GM03348 (cell line): Measurements from ENCODE around the gene TLCD3B.

ENCODE experiments used
- DNase-seq: peaks from one replicate; pipeline ENCODE4 v3.0.0; 2012; ENCODE audit warnings: low spot score

TLCD3B gene

DNA sequence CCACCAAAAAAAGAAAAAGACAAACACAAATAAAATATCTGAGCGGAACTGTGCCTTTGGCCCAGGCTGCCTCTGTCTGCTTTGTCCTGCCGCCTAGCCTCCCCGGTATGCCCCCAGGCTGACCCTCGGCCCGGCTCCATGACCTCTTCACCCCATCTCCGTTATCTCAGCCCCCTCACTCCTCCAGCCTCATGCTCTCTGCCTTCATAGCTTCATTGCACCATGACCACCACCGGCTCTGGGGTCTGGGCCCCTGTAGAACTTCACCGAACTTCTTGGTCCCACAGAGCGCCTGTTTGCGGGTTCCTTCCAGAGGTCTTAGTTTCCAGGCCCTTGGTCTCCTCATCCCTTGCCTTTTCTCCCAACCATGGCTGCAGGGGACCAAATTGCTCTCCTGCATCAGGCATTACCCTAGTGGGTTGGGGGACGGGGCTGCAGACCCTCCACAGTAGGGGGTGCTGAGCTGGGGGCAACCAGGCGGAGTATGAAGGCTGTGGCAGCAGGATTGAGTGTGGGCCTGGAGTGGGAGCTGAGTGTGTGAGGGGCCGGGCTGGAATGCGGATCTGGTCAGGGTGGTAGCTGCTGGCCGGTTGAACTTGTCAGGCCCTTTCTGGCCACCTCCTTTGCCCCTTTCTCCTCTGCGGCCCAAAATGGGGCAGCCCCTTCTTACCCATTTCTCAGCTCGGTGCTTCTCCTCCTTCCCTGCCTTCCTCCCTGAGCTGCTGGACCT is 42.6 kb downstream of the TLCD3B start:
- no peak for DNase-seq

DNA sequence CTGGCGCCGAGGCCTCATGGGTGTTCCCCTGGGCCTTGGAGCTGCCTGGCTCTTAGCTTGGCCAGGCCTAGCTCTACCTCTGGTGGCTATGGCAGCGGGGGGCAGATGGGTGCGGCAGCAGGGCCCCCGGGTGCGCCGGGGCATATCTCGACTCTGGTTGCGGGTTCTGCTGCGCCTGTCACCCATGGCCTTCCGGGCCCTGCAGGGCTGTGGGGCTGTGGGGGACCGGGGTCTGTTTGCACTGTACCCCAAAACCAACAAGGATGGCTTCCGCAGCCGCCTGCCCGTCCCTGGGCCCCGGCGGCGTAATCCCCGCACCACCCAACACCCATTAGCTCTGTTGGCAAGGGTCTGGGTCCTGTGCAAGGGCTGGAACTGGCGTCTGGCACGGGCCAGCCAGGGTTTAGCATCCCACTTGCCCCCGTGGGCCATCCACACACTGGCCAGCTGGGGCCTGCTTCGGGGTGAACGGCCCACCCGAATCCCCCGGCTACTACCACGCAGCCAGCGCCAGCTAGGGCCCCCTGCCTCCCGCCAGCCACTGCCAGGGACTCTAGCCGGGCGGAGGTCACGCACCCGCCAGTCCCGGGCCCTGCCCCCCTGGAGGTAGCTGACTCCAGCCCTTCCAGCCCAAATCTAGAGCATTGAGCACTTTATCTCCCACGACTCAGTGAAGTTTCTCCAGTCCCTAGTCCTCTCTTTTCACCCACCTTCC is 43.5 kb downstream of the TLCD3B start:
- no peak for DNase-seq

- no peak for DNase-seq
Observed at GRCh38 chr16:29986931-29987330, 44.1 kb downstream of the TLCD3B start.

DNA sequence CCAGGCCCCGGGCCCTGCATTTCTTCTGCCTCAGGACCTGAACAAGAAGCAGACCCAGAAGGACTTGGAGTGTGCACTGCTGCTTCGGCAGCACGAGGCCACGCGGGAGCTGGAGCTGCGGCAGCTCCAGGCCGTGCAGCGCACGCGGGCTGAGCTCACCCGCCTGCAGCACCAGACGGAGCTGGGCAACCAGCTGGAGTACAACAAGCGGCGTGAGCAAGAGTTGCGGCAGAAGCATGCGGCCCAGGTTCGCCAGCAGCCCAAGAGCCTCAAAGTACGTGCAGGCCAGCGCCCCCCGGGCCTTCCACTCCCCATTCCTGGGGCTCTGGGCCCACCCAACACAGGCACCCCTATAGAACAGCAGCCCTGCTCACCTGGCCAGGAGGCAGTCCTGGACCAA is 44.8 kb downstream of the TLCD3B start:
- DNase-seq, result no peak

- DNase-seq, result no peak
Observed at GRCh38 chr16:29985271-29985811, 45.7 kb downstream of the TLCD3B start.

DNA sequence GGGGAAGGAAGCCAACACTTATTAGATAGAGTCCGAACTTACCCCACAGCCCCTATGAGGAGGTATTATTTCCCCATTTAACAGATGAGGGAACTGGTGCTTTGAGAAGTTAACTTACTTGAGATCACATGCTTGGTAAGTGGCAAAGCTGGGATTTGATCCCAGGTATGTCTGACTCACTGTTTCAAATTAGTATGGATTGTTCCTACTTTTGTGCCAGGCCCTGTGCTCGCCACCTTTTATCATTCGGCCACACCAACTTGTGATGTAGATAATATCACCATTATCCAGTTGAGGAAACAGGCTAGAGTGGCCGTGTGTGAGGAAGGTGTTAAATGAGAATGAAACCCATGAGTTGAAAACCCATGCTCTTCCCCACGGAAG is 46.3 kb downstream of the TLCD3B start:
- DNase-seq, result no peak

GRCh38 chr16:29984137-29984763 is 46.8 kb downstream of the TLCD3B start:
- no peak for DNase-seq

DNA sequence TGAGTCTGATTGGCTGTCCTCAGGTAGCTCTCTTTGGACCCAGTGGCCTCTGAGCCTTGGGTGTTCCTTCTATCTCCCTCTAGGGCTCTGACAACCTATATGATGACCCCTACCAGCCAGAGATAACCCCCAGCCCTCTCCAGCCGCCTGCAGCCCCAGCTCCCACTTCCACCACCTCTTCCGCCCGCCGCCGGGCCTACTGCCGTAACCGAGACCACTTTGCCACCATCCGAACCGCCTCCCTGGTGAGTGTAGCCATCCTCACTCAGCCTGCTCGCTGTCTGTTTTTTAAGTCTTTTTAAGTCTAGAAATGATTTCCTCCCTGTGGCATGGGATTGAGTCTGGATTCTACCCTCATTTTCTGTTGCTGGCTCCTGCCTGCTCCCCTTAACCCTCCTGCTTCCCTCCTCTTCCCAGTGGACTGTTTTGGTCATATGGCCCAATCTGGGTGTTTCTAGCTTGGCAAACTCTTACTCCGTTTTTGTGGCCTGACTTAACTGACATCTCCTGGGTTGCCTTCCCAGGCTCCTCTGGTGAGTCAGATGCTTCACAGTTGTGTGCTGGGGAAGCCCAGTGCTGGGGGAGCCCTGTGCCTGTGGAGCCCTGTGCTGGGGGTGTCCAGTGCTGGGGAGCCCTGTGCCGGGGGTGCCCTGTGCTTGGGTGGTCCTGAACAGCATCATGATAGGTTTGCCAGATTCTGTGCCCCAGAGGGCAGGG is 47.5 kb downstream of the TLCD3B start:
- peak; percentile 44 for DNase-seq

- no peak for DNase-seq
Observed at GRCh38 chr16:29982560-29983419, 48.3 kb downstream of the TLCD3B start.

DNA sequence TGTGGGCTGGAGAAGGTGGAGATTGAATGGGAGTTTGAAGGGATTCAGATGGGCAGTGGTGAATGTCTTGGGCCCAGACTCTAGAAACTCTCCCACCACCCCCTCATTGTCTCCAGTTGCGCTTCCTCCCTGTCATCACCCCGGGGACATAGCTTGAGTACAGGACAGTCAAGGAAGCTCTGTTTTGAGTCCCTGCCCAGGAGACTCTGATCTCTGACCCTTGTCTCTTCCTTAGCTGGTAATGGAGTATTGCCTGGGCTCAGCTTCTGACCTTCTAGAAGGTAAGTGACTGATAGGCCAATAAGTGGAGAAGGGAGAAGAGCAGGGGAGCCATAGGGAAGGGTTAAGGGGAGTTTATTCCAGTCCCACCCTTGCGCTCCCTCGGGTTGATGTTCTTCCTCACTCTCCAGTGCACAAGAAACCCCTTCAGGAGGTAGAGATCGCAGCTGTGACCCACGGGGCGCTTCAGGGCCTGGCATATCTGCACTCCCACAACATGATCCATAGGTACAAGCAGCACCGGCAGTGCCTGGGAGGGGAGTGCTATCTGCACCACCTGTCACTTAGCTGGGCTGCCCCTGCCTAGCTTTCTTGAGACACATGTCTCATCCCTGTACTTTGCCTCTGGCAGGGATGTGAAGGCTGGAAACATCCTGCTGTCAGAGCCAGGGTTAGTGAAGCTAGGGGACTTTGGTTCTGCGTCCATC is 52.4 kb downstream of the TLCD3B start:
- DNase-seq, result no peak

GRCh38 chr16:29978081-29978480 is 53.0 kb downstream of the TLCD3B start:
- DNase-seq, result no peak

DNA sequence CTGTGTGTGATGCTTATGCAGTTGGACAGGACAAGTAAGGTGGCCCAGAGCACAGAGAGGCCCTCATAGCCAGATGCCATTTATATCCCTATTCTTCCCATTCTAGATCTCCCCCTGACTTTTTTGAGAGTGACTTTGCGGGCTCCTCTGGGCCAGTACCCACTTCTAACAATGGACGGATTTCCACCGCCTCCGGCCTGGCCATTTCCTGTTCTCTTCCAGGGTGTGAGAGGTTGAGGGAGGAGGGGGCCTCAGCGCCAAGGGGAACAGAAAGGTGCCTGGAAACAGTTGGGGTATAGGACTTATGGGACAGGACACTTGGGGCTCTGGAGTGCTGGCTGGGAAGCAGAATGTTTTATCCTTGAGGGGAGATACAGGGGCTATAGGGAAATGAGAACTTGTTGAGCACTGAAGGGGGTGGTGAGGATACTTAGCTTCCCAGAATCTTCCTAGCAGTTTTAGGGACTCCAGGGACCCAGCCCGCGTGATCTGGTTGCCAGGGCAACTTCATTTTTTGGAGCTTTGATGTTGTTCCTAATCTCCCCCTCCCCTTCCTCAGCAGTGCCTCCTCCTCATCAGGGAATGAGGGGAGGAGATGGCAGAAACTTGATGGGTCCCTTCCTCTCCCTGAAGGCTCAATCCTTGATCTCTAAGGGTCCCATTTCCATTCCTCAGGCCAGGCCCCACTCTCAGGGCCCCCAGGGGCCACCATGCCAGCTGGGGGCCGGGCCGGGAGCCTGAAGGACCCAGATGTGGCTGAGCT is 53.8 kb downstream of the TLCD3B start:
- DNase-seq, result no peak

DNA sequence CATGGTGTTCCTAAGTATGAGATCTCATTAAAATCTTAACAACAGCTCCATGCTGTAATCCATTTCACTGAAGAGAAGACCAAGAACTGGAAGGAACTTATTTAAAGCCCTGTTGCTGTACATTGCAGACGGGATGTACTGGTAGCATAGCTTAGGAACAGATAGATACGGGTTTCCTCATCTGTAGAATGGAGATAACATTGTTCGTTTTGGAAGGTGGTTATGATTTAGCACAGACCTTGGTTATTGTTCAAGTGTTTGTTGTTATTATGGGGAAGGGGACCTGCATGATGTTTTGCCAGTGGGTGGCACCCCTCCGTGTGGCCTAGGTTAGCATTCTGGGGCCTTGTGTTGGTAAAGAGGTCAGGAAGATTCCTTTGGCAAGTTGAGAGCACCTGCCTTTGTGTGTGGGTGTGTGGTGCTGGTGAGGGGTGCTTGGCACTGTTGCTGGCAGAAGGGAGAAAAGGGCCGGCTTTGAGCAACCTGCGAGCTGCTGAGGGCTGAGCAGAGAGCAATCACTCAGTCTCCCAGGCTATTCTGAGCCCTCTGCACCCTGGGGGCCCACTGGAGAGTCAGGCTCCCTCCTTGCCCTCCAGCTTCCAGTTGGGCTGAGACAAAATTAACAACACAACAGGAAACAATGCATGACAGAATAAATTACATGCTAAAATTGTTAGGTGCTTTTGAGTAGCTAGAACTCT is 55.1 kb downstream of the TLCD3B start:
- DNase-seq, result no peak

GRCh38 chr16:29975134-29975538 is 55.9 kb downstream of the TLCD3B start:
- no peak for DNase-seq
